B cell (primary cell): Measurements from ENCODE around the gene MCHR1.

Experiments
- CTCF ChIP-seq: fragments of 200-600 bp; IDR thresholded peaks from one replicate; pipeline ENCODE4 v1.8.0; 2022; ENCODE audit warnings: antibody characterized with exemption, mild to moderate bottlenecking
- EZH2 ChIP-seq: IDR thresholded peaks from 2 replicates; pipeline ENCODE4 v1.6.1; 2012; ENCODE audit warnings: borderline replicate concordance, low read depth, mild to moderate bottlenecking, moderate library complexity, low read length; ENCODE audit not compliant: insufficient read depth, poor library complexity, severe bottlenecking

- TF ChIP-seq CTCF (no peak), EZH2 (no peak)
Measured at GRCh38 chr22:40676644-40677043, 2.6 kb upstream of the MCHR1 start.
